Activated T-cell treated with anti-CD3 and anti-CD28 coated beads for 48 hours (primary cell): Measurements from ENCODE around the gene UNC13A.

Source experiments
- DNase-seq: peaks from one replicate; pipeline ENCODE4 v3.0.0-alpha.2; 2020; ENCODE audit warnings: low read depth

Gene UNC13A

GRCh38 chr19:17706750-17707181 is 18.6 kb upstream of the UNC13A start:
- no peak for DNase-seq

DNA sequence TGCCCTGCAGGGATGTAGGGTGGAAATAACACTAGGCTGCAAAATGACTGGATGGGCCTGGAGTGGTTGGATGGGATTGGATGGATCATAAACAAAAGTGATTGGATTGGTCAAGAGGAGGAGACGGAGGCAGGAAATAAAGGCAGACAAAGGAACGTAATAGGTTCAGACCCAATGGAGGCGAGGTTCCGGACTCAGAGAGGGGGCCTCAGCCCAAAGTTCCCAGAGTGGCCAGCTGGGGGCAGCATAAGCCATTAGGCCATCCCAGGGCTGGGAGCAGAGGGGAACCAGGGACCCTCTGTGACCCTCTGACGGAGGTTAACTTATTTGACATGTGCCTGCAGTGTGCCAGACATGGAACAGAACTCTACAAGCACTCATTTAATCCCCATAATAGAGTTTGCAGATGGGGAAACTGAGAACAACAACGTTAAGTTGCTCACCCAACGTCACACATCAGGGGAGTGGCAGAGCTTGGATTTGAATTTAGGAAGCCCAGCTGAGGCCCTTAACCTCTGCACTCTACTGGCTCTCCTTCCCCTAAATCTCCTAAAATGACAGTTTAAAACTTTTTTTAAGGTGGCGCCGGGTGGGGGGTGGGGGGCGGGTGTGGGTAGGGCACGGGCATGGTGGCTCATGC is 15.8 kb upstream of the UNC13A start:
- peak; percentile 62 for DNase-seq

DNA sequence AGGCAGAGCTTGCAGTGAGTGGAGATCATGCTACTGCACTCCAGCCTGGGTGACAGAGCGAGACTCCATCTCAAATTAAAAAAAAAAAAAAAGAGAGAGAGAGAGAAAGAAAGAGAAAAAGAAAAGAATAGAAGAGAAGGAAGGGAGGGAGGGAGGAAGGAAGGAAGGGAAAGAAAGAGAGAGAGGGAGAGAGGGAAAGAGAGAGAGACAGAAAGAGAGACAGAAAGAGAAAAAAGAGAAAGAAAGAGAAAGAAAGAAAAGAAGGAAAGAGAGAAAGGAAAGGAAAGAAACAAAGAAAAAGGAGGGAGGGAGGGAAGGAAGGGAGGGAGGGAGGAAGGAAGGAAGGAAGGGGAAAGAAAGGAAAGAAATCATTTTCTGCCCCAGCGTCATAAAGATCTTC is 7.0 kb upstream of the UNC13A start:
- no peak for DNase-seq

GRCh38 chr19:17692566-17692965 is 4.4 kb upstream of the UNC13A start:
- DNase-seq, result no peak

DNA sequence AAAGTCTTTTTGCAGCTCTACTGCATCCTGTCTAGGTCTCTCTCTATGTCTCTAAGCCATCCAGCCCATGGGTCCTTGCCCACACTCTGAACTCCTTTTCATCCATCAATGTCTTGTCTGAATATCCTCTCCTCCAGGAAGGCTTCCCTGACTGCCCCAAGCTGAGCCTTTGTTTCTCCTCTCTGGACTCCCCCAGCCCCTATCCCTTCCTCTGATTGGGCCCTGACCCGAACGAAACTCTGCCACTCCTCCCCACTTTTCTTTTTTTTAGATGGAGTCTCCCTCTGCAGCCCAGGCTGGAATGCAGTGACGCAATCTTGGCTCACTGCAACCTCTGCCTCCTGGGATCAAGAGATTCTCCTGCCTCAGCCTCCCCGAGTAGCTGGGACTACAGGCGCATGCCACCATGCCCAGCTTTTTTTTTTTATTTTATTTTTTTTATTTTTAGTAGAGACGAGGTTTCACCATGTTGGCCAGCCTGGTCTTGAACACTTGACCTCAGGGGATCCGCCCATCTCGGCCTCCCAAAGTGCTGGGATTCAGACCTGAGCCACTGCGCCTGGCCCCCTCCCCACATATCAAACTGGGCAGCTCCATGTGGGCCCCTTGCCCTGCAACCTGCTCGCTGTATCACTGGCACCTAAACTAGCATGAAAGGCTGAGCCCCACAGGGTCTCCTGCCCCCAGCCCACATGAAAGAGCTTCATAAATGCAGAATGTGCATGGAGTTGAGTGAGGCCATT is 870 bp upstream of the UNC13A start:
- DNase-seq, result no peak

GRCh38 chr19:17687141-17687856 is 855 bp downstream of the UNC13A start:
- DNase-seq, result no peak

DNA sequence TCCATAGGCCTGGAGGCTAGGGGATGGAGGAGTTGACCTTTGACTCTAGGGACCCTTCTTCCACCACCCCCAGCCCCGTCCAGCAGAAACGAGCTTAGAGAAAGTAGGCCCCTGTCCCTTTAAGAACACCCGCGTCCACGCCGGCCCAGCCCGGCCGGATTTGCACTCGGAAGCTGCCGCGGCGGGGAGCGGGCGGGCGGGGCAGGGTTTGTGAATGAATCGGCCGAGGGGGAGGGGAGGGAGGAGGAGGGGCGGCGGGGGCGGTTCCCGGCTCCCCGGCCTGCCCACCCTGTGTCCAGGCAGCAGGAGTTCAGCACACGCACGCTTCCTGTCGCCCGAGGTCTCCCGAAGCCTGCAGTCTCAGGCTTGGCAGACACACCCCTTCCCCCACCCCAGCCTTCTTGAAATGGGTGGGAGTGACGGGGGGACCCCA is 1.5 kb downstream of the UNC13A start:
- DNase-seq, result no peak

DNA sequence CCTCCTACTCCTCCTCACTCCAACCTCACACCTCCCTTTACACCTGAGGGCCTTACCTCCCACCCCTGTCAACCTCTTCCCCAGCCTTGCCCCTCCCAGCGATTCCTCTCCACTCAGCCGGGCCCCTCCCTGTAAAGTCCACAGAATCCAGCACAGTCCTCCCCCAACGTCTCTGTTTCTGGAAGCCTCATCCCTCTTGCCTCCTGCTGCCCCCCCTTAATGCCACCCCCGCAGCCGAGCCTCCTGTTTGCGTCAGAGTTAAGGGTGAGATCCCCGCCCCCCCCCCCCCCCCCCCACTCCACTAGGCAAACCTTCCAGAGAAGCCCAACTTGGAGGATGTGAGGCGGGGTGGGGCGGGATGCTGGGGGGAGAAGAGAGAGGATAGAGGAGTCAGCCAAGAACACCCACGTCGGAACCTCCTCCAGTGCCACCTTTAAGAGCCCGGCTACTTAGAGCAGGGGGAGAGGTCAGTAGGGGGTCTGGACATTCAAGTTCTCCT is 2.1 kb downstream of the UNC13A start:
- DNase-seq, result no peak

DNA sequence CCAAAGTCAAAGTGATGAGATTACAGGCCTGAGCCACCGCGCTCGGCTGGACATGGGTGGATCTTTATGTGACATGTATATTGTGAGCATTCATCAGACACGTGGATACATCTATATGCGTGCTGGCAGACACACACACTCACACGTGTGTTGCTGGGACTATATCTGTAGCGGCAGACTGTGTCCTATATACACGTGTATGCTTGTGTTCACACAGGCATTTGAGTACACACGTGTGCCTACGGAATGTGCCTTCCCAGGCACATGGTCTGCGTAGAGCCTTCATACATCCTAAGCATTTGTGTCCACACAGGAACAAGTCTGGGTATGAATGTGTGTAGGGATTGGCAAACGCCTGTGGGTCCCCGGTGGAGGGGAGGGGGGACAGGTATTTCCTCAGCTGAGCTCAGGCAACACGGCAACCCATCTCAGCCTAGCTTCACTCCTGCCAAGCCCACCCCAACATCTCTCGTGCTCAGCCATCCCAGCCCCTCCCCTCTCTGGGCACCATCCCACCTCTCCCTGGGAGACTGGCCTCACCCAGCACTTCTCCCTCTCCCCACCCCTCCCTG is 2.6 kb downstream of the UNC13A start:
- no peak for DNase-seq

GRCh38 chr19:17684256-17684655 is 3.9 kb downstream of the UNC13A start:
- DNase-seq, result no peak

GRCh38 chr19:17683078-17683477 is 5.1 kb downstream of the UNC13A start:
- no peak for DNase-seq

DNA sequence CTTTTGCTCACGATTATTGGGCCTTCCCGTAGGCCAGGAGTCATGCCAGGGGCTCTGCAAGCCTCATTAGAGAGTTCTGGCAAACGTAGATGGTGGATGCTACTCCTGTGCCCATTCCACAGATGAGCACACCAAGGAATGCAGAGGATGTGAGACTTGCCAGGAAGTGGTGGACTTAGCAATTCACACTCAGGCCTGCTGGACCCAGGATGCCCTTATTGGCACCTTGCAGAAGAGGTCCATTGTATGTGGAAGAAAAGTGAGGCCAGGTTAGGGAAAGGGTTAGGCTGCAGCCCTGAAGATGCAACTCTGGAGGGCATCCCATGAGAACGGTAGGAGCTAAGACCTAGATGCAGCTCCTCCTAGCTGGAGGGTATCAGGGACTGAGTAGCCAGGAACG is 5.9 kb downstream of the UNC13A start:
- DNase-seq, result no peak

GRCh38 chr19:17681505-17682125 is 6.5 kb downstream of the UNC13A start:
- peak; percentile 29 for DNase-seq

DNA sequence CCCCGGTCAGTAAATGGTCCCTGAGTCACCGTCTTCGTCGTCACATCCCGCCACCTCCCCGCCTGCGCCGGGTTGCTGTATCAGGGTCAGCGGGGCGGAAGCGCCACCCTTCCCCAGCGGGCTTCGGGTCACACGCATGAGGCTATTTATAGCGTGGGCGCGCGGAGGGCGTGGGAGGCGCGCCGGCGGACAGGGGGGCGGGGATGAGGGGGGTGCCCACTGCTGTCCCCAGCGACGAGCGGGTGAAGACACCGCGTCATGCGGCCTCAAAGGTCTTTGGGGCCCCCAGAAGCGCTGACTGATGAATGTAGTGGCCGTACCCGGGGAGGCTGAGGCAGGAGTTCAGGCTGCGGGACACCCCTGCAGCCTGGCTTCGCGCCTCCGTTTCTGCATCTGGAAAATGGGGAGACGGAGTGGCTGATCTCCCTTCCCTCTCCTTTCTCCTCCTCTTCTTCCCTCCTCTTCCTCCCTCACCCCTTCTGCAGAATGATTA is 7.9 kb downstream of the UNC13A start:
- DNase-seq, result peak; percentile 36

DNA sequence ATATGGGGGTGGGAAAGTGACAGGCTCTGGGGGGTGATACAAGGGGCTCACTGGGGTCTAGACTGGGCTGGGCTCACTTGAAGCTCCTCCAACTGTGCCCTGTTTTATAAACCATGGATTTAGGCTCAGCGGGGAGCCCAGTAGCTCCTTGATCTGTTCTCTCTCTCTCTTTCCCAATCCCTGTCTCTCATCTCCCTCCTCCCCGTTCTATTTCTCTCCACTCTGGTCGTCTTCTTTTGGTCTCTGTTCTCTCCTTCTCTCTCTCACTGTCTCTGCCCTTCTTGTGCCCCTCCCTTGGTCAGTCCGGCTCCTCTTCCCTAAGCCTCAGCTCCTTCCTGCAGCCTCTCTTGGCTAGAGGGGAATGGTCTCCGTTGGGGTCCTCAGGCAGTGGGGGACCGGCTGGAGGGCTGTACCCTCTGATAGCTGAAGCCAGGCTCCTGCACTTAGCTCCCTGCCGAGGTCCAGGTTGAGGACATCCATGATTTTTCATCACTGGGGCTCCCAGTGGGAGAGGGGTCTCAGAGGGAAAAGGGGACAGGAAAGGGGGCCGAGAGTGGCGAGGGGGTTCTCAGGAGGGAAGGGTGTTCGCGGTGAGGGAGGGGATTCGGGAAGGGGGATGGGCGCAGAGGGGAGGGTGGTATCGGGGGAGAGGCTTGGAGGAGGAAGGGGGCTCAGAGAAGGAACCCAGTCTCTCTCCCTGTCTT is 8.5 kb downstream of the UNC13A start:
- no peak for DNase-seq

GRCh38 chr19:17678836-17679235 is 9.3 kb downstream of the UNC13A start:
- no peak for DNase-seq

- DNase-seq, result no peak
Observed at GRCh38 chr19:17677002-17677401, 11.2 kb downstream of the UNC13A start.

DNA sequence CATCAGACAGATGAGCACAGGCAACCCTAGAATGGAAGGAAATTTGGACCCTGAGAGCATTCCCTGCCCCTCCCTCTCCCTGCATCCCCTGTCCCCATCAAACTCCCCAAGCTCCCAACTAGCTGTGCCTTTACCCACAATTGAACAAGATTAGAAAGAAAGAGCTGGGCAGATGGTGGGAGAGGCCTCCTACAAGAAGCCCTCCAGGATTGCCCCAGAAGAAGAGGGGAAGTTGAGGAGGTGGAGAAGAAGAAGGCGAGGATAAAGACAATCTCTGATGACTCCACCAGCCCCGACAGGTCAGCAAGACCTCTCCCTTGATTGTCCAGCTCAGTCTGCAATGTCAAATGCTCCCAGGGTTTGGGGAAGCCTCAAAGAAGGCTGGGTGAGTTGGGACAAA is 11.9 kb downstream of the UNC13A start:
- no peak for DNase-seq

DNA sequence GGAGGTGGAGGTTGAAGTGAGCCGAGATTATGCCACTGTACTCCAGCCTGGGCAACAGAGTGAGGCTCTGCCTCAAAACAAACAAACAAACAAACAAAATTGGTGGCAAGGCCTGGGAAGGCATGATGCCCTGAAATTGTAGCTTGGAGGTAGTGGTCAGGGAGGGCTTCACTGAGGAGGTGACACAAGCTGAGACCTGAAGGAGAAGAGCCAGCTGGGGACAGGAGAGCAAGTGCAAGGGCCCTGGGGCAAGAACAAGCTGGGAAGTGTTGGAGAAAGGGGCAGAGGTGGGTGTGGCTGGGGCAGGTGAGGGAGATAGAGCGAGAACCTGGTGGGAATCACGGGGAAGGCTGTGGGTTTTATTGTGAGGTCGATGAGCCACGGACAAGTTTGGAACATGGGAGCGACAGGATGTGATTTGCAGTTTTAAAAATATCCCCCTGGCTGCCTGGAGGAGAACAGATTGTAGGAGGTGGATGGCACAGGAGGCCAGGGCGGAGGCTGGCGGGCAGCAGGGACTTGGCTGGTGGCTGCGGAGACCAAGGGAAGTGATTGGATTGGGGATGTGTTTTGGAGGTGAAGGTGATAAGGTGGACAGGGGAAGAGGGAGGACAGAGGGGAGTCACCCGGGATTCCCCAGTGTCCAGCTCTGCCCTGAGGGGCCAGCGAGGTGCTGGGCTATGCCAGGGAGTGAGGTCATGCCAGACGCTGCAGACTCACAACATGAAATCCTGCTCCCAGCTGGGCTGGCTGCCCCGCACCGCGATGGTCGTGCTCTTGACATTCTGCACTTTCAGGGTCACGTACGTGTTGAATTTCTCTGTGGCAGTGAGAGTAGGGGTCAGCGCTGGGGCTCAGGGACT is 14.0 kb downstream of the UNC13A start:
- no peak for DNase-seq

DNA sequence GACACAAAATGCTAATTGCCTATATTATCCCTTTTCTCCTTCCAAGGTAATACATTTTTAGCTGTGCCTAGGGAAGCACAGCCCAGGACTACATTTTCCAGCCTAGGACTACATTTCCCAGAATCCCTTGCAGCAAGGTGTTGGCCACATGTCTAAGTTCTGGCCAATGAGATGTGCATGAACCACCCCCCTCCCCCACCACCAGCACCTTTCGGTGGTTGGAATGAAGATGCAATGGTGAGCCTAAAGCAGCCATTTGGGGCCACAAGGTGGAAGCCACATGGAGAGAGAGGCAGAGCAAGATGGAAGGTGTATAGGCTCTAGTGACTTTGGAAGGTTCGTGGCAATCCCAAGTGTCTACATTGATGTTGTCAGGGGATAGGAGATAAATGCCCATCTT is 16.2 kb downstream of the UNC13A start:
- no peak for DNase-seq
